Loucy (cell line): ENCODE data around the gene MEN1.

ENCODE experiments used
- H2AFZ ChIP-seq: fragments of 200-600 bp; sonication (generic); 2 replicates; pipeline ENCODE4 v1.6.0; 2016; ENCODE audit warnings: antibody characterized with exemption, mild to moderate bottlenecking, low read length, moderate library complexity
- H3F3A ChIP-seq: fragments of 200-600 bp; 2 replicates; pipeline ENCODE4 v1.6.0; 2016; ENCODE audit warnings: antibody characterized with exemption, low read depth, mild to moderate bottlenecking
- H3K27me3 ChIP-seq: fragments of 200-600 bp; sonication (generic); 2 replicates; pipeline ENCODE4 v1.6.1; 2014; ENCODE audit warnings: low read length, mild to moderate bottlenecking; ENCODE audit not compliant: insufficient read depth, poor library complexity, severe bottlenecking
- H3K36me3 ChIP-seq: fragments of 200-600 bp; sonication (generic); 2 replicates; pipeline ENCODE4 v1.6.1; 2016; ENCODE audit warnings: low read length; ENCODE audit not compliant: insufficient read depth
- H3K4me1 ChIP-seq: fragments of 200-600 bp; sonication (generic); 2 replicates; pipeline ENCODE4 v1.5.1; 2014; ENCODE audit warnings: low read length, mild to moderate bottlenecking; ENCODE audit not compliant: insufficient read depth, poor library complexity, severe bottlenecking
- H3K4me2 ChIP-seq: fragments of 200-600 bp; sonication (generic); 2 replicates; pipeline ENCODE4 v1.6.0; 2014; ENCODE audit warnings: antibody characterized with exemption, low read length, low read depth, mild to moderate bottlenecking; ENCODE audit not compliant: poor library complexity, severe bottlenecking
- H3K4me3 ChIP-seq: fragments of 200-600 bp; sonication (generic); 2 replicates; pipeline ENCODE4 v1.5.1; 2014; ENCODE audit warnings: low read length, mild to moderate bottlenecking, mixed read lengths; ENCODE audit not compliant: poor library complexity, severe bottlenecking
- H3K79me2 ChIP-seq: fragments of 200-600 bp; sonication (generic); 2 replicates; pipeline ENCODE4 v1.6.1; 2014; ENCODE audit warnings: low read length; ENCODE audit not compliant: insufficient read depth
- H3K9ac ChIP-seq: fragments of 200-600 bp; sonication (generic); 2 replicates; pipeline ENCODE4 v1.6.0; 2014; ENCODE audit warnings: mild to moderate bottlenecking, low read depth, low read length, moderate library complexity; ENCODE audit not compliant: poor library complexity, severe bottlenecking
- H3K9me2 ChIP-seq: fragments of 200-600 bp; sonication (generic); replicated peaks from 2 replicates; pipeline ENCODE4 v1.6.1; 2016; ENCODE audit warnings: low read depth, low read length, mixed read lengths
- H3K9me3 ChIP-seq: fragments of 200-600 bp; sonication (generic); 2 replicates; pipeline ENCODE4 v1.6.1; 2014; ENCODE audit warnings: mild to moderate bottlenecking, antibody characterized with exemption, low read length, low read depth; ENCODE audit not compliant: insufficient read depth
- H4K20me1 ChIP-seq: fragments of 200-600 bp; sonication (generic); 2 replicates; pipeline ENCODE4 v1.6.0; 2014; ENCODE audit warnings: antibody characterized with exemption, low read length, mild to moderate bottlenecking; ENCODE audit not compliant: insufficient read depth, poor library complexity, severe bottlenecking
- EZH2phosphoT487 ChIP-seq: fragments of 200-600 bp; IDR thresholded peaks from 2 replicates; pipeline ENCODE4 v1.6.1; 2018; ENCODE audit warnings: antibody characterized with exemption, mild to moderate bottlenecking, moderate library complexity, borderline replicate concordance
- TF ChIP-seq, protein P1 (sequence below): fragments of 200-600 bp; sonication (generic); conservative IDR thresholded peaks from 2 replicates; pipeline ENCODE4 v1.5.1; 2014; ENCODE audit warnings: mild to moderate bottlenecking, antibody characterized with exemption, low read length

MEN1 gene

DNA sequence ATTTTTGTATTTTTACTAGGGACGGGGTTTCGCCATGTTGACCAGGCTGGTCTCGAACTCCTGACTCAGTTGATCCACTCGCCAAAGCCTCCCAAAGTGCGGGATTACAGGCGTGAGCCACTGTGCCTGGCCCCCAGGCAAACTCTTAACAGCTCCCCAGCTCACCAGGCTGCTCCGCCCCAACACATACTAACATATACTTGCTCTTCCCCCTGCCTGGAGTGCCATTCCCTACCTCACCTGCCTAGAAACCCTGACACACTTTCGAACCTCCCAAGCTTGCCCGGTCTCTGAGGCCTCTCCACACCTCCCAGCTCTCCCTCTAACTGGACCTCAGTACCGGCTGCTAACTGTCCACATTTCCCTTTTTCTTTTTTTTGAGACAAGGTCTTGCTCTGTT lies 15.8 kb downstream of the MEN1 start:
- H3K4me1 ChIP-seq, result peaks cover 42% of the 10 kb centered on the region
- H3K9ac ChIP-seq, result peak overlapping the region; percentile 44
- no peaks in the 10 kb centered on the region for H3K9me2 ChIP-seq
- H3K4me2 ChIP-seq, result no peak overlapping the region
- H2AFZ ChIP-seq, result no peak overlapping the region
- no peaks in the 10 kb centered on the region for H3K79me2 ChIP-seq
- no peaks in the 10 kb centered on the region for H3K27me3 ChIP-seq
- H3K4me3 ChIP-seq, result no peak overlapping the region
- TF ChIP-seq, protein P1, sequence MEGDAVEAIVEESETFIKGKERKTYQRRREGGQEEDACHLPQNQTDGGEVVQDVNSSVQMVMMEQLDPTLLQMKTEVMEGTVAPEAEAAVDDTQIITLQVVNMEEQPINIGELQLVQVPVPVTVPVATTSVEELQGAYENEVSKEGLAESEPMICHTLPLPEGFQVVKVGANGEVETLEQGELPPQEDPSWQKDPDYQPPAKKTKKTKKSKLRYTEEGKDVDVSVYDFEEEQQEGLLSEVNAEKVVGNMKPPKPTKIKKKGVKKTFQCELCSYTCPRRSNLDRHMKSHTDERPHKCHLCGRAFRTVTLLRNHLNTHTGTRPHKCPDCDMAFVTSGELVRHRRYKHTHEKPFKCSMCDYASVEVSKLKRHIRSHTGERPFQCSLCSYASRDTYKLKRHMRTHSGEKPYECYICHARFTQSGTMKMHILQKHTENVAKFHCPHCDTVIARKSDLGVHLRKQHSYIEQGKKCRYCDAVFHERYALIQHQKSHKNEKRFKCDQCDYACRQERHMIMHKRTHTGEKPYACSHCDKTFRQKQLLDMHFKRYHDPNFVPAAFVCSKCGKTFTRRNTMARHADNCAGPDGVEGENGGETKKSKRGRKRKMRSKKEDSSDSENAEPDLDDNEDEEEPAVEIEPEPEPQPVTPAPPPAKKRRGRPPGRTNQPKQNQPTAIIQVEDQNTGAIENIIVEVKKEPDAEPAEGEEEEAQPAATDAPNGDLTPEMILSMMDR, result no peak
- no peak for TF ChIP-seq EZH2phosphoT487
- peaks cover 2% of the 10 kb centered on the region; the same call in 1 of the 2 replicates for H3F3A ChIP-seq
- no peaks in the 10 kb centered on the region for H3K9me3 ChIP-seq
- no peaks in the 10 kb centered on the region for H3K36me3 ChIP-seq
- no peaks in the 10 kb centered on the region for H4K20me1 ChIP-seq

GRCh38 chr11:64793271-64794160 lies 16.8 kb downstream of the MEN1 start:
- H3K4me1 ChIP-seq, result peaks cover 35% of the 10 kb centered on the region

DNA sequence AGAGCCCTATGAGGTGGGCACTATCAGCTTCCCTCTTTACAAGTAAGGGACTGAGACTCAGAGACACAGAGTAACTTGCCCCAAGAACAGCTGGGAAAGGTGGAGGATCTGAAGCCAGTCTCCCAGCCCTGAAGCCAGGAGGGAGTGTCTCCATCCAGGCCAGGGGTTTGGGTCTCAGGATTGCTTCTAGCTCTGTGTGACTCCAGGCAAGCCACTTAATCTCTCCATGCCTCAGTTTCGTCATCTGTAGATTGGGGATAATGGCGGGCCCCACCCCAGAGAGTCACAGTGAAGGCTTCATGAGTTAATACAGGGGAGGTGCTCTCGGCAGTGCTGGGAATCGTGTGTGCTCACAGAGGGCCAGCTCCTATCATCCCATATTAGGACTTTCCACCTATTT lies 17.9 kb downstream of the MEN1 start:
- Histone ChIP-seq H4K20me1 (no peaks in the 10 kb centered on the region), H3K9me2 (no peaks in the 10 kb centered on the region), H3F3A (peaks cover 2% of the 10 kb centered on the region; the same call in 1 of the 2 replicates), H3K36me3 (no peaks in the 10 kb centered on the region), H3K4me2 (no peak overlapping the region), H2AFZ (no peak overlapping the region), H3K4me1 (peaks cover 35% of the 10 kb centered on the region), H3K4me3 (no peak overlapping the region), H3K79me2 (no peaks in the 10 kb centered on the region), H3K27me3 (no peaks in the 10 kb centered on the region), H3K9ac (no peak overlapping the region), H3K9me3 (no peaks in the 10 kb centered on the region)
- TF ChIP-seq EZH2phosphoT487, result no peak
- TF ChIP-seq, protein P1, result no peak

More at GRCh38 chr11:64793271-64794160, 16.8 kb downstream of the MEN1 start:
- Histone ChIP-seq H3K9ac (peak overlapping the region; percentile 44), H2AFZ (peak overlapping the region; percentile 79), H3K27me3 (no peaks in the 10 kb centered on the region), H3K9me3 (no peaks in the 10 kb centered on the region), H3K4me3 (peak overlapping the region; percentile 0), H3K79me2 (no peaks in the 10 kb centered on the region), H3K4me2 (peak overlapping the region; percentile 41), H3F3A (peaks cover 2% of the 10 kb centered on the region; the same call in 1 of the 2 replicates), H3K36me3 (no peaks in the 10 kb centered on the region), H3K9me2 (no peaks in the 10 kb centered on the region), H4K20me1 (no peaks in the 10 kb centered on the region)
- TF ChIP-seq, protein P1, result no peak
- no peak for TF ChIP-seq EZH2phosphoT487
